DMS153 treated with DMSO at 0.1 percent for 48 hours (cell line): ENCODE results near the gene STK17A.
"Not testable (repeated sequence)": the region's sequence is repeated elsewhere in the genome, so short reads cannot be mapped to it uniquely, and the experiment has no call there.

ENCODE experiments used
- DNase-seq: peaks from one replicate; lab custom pipeline; 2025; ENCODE audit not compliant: unreplicated experiment; lab: John Stamatoyannopoulos, UW

The STK17A gene

GRCh38 chr7:43593010-43593409 lies 10.1 kb downstream of the STK17A start:
- no peak for DNase-seq

GRCh38 chr7:43594020-43594419 lies 11.1 kb downstream of the STK17A start:
- DNase-seq = no peak

GRCh38 chr7:43596426-43596825 lies 13.5 kb downstream of the STK17A start:
- not testable (repeated sequence) for DNase-seq

- no peak for DNase-seq
Measured at GRCh38 chr7:43600056-43600455, 17.1 kb downstream of the STK17A start.

GRCh38 chr7:43602256-43602655 lies 19.3 kb downstream of the STK17A start:
- DNase-seq = no peak

DNA sequence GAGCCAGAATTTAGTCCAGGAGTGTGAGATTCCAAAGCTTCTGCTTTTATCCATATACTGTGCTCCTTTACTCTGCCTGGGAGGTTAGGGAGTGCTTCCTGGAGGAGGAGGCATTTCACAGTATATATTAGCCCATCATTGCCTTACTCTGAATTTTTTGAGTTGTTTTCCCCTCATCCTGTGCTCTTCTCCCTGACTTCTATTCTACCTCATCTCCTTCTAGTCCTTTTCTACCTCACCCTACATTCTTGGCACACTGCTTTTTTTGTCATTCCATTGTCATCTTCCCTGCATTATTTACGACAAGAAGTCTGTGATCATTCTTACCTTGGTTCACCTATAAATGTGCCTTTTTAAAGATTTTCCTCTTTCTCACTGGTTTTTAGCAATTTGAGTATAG lies 21.3 kb downstream of the STK17A start:
- no peak for DNase-seq

DNA sequence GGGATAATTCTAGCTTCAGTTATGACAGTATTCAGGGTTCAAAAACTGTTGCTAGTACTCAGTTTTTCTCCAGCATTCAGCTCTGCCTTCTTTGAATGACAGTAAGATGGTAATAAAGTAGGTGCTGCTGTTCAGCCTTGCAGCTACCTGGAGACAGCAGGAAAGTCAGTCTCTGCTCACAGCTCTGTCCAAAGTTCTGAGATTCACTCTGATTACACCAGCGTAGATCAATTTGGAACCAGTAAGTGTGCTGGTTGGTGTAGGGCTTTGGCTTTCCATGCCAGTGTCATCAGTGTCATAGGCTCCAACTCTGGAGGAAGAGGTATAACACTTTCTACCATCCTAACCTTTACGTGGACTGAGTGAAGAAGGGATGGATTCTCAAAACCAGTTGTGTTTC lies 26.2 kb downstream of the STK17A start:
- DNase-seq = no peak

DNA sequence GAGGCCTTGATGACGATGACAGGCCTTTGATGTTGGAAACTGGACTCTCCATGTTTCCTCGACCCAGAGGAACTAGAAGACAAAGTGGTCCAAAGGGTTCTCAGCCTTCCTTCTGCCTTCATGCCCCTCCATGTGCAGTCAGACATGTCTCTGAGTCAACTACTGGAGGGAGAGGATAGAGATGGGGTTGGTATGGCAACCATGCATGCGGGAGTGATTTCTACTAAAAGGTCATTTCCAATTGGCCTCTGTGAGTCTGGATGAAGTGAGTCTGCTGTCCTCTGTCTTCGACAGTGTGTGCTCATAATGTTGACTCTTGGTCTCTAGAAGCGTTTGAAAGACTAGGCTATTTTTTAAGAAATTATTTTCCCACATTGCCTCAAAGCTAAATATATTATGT lies 29.2 kb downstream of the STK17A start:
- DNase-seq = no peak

DNA sequence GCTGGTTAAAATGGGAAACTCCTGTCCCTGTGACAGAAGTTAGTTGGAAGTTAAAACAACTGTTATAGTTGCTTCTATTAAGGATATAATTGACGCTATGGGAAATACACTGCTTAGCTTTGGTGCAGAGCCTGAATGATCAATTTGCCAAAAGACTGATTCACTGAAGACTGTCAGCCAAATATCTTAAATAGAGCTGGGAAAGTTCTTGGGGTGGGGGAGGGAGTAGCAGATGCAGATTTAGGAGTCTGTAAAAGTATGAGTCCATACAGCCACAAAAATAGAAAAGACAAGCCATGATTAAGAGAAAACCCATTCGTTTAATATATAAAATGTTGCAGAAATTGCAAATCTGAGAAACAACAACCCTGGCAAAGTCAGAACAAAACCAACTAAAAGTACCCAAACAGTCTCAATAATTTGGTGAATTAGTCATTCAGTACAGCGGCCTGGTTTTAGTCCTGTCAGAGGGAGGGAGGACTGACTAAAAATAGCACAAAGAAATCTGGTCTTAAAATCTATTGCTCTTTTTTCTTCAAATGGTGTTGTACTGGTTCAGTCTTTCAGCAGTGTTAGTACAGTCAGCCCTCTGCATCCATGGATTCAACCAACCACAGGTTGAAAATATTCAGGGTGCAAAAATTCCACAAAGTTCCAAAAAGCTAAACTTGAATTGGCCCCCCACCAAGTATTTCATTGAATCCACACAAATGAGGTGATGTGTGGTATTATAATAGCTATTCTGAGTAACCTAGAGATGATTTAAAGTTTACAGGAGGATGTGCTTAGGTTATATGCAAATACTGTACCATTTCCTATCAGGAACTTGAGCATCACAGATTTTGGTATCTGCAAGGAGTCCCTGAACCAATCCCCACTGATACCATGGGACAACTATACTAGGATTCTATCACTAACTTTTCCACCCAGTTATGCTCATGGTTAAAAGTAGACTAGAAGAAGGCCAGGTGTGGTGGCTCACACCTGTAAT lies 30.0 kb downstream of the STK17A start:
- no peak for DNase-seq

GRCh38 chr7:43615558-43616145 lies 32.7 kb downstream of the STK17A start:
- DNase-seq = no peak

- no peak for DNase-seq
Measured at GRCh38 chr7:43616977-43617376, 34.1 kb downstream of the STK17A start.

DNA sequence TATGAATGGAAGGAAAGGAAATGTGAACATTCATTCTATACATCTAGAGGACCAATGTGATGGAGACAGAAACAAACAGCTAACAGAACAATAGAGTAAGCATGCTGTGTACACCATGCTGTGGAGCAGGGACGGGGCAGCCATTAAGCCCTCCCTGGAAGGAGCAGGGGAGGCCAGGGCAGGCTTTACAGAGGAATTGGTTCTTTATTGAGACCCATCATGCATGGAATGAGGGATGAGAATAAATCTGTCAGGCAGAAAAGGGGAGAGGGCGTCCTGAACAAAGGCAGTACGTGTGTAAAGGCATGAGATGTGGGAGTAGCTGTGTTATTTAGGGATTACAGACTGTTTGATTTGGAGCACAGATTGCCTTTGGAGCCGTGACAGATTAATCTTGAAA lies 35.2 kb downstream of the STK17A start:
- no peak for DNase-seq

GRCh38 chr7:43619213-43620012 lies 36.5 kb downstream of the STK17A start:
- no peak for DNase-seq

GRCh38 chr7:43621729-43622448 lies 39.0 kb downstream of the STK17A start:
- DNase-seq = no peak

DNA sequence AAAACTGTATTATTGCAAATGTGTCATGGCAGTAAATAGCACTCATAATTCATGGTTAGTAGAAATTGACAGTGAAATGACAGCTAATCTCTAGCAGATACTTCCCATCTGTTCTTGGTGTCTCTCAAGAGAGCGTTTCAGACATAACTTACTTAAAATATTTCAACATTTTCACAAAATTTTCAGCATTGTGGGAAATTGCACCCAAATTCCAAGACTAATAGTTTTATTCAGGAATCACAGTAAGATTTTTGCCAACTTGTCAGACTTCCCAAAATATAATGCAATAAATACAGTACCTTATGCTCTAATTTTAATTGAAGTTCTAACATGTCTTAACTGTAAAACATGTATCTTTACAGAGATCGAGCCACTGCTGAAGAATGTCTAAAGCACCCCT lies 41.2 kb downstream of the STK17A start:
- no peak for DNase-seq

GRCh38 chr7:43625453-43625852 lies 42.5 kb downstream of the STK17A start:
- no peak for DNase-seq

GRCh38 chr7:43625980-43626379 lies 43.1 kb downstream of the STK17A start:
- DNase-seq = no peak

- no peak for DNase-seq
Measured at GRCh38 chr7:43626695-43627094, 43.8 kb downstream of the STK17A start.

GRCh38 chr7:43627798-43628197 lies 44.9 kb downstream of the STK17A start:
- not testable (repeated sequence) for DNase-seq

GRCh38 chr7:43628431-43628830 lies 45.5 kb downstream of the STK17A start:
- no peak for DNase-seq

- no peak for DNase-seq
Measured at GRCh38 chr7:43629857-43630256, 46.9 kb downstream of the STK17A start.
